Lower leg skin (tissue), 4 donors: ENCODE results near the gene AKAP3. TPM values are rescaled to one million over a fixed set of nuclear protein-coding genes. Genes with fewer than 3 reads are reported as not detected.

ENCODE experiments used
- DNase-seq, 2 donors: peaks; one replicate each; pipeline ENCODE4 v3.0.0-alpha.2; 2019; ENCODE audit warnings: low spot score in 2 of 2
- H3K4me3 ChIP-seq: fragments of 200-600 bp; sonication (generic); 2 replicates; pipeline ENCODE4 v1.5.1; 2017; ENCODE audit warnings: mild to moderate bottlenecking, low read depth; ENCODE audit not compliant: poor library complexity, severe bottlenecking
- CTCF ChIP-seq, 3 donors: fragments of 450-650 bp; IDR thresholded peaks; one replicate each; pipeline ENCODE4 v1.5.1; 2016; ENCODE audit warnings: antibody characterized with exemption in 3 of 3, mild to moderate bottlenecking in 3 of 3, moderate library complexity in 2 of 3
- POLR2A ChIP-seq, 2 donors: fragments of 450-650 bp; IDR thresholded peaks; one replicate each; pipeline ENCODE4 v1.6.1; 2016 to 2017; ENCODE audit warnings: antibody characterized with exemption in 2 of 2, mild to moderate bottlenecking in 1 of 2, moderate library complexity in 1 of 2
- WGBS, 2 donors: methylation state at CpG; one replicate each; pipeline ENCODE4 v1.1.5; 2018; 5-methylcytosine and 5-hydroxymethylcytosine counted together
- intact Hi-C: fragments of 100-400 bp; cut with DNase I; formaldehyde crosslinking; loops from one replicate; pipeline ENCODE4 v1.15.0; 2023; ENCODE audit warnings: low total_unique reads
- total RNA-seq, 4 donors: library from RNA; depleted of rRNA; stranded (reverse); fragments of >200 nt; gene quantifications; one replicate each; pipeline ENCODE4 v1.1.0, GENCODE V29; 2016

The AKAP3 gene
- total RNA-seq, 4 donors from 2014 or later: 0.61 to 1.4 (median 1.0) TPM

GRCh38 chr12:4665236-4665635 is 16.4 kb upstream of the AKAP3 start:
- H3K4me3 ChIP-seq: no peak overlapping the region
- 94 to 96% methylated on average over 3 of the region's 3 CpGs for WGBS, 2 donors
- no peak for TF ChIP-seq POLR2A (IDR thresholded peaks at IDR 0.05)
- TF ChIP-seq CTCF (IDR thresholded peaks at IDR 0.05): no peak
- no peak for DNase-seq
- intact Hi-C loops: no loop called here

GRCh38 chr12:4663971-4664505 is 15.2 kb upstream of the AKAP3 start:
- H3K4me3 ChIP-seq: no peak overlapping the region
- DNase-seq: no peak
- TF ChIP-seq POLR2A (IDR thresholded peaks at IDR 0.05) (no peak), CTCF (IDR thresholded peaks at IDR 0.05) (no peak)
- 43 to 47% methylated on average over 3 of the region's 3 CpGs for WGBS, 2 donors
- intact Hi-C loops: no loop called here

DNA sequence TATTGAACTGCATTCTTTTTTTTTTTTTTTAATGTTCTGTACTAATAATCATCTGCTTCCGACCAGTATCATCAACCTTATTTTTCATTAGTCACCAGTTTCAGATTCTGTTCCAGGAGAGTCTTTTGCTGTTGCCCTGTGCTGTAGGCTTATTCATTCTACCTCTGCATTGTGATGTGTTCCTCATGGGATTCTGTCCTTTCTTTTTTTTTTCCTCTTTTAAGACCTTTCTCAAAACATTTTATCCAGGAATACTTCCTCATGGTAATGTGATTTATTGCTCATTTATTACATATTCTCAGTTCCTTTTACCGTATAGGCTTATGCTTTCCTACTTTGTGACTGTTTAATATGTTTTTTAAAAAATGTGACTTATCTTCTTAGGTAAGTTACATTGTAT is 4.8 kb upstream of the AKAP3 start:
- DNase-seq: no peak
- TF ChIP-seq CTCF (IDR thresholded peaks at IDR 0.05): no peak
- no peak for TF ChIP-seq POLR2A (IDR thresholded peaks at IDR 0.05)
- 74 to 76% methylated on average over 2 of the region's 2 CpGs for WGBS, 2 donors
- intact Hi-C loops: no loop called here
- H3K4me3 ChIP-seq: no peak overlapping the region

DNA sequence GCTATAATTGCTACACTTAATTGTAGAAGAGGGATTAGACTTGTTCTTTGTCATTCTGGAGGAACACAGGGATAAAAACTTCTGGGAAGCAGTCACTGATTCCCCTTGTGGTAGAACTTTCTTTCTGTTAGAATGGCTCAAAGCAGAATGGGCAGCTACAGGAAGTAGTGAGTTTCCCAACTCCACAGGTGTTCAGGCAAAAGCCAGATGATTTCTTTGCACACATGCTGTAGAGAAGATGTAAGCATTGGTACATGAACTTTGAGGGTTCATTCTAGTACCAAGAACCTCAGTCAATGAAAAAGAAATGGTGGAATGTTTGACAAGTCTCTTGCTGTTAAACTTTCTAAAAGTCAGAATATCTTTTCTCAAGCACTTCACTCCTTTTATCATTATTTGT is 4.4 kb upstream of the AKAP3 start:
- intact Hi-C loops: no loop called here

GRCh38 chr12:4649358-4649661 is 459 bp upstream of the AKAP3 start:
- TF ChIP-seq POLR2A (IDR thresholded peaks at IDR 0.05) (no peak), CTCF (IDR thresholded peaks at IDR 0.05) (no peak)
- peak overlapping the region; percentile 61 for H3K4me3 ChIP-seq
- WGBS, 2 donors: 0% methylated on average over 6 of the region's 6 CpGs
- no peak for DNase-seq
- intact Hi-C loops: no loop called here

More for the DNA sequence above, 4.4 kb upstream of the AKAP3 start:
- no peak overlapping the region for H3K4me3 ChIP-seq
- no peak for DNase-seq
- no peak for TF ChIP-seq POLR2A (IDR thresholded peaks at IDR 0.05)
- no peak for TF ChIP-seq CTCF (IDR thresholded peaks at IDR 0.05)

GRCh38 chr12:4648104-4648500 is 749 bp downstream of the AKAP3 start:
- WGBS, 2 donors: 29 to 35% methylated on average over 4 of the region's 4 CpGs
- intact Hi-C loops: no loop called here
- DNase-seq: no peak
- peak overlapping the region; percentile 61 for H3K4me3 ChIP-seq
- no peak for TF ChIP-seq POLR2A (IDR thresholded peaks at IDR 0.05)
